GM20431 (cell line): Measurements from ENCODE around the gene ADAM20.

ENCODE experiments used
- in situ Hi-C: fragments of 300-500 bp; cut with MseI, MboI; formaldehyde crosslinking; loops from one replicate; pipeline ENCODE4 v1.15.0; 2020; ENCODE audit warnings: low sequenced_read_pairs; ENCODE audit not compliant: unreplicated experiment

Gene ADAM20

GRCh38 chr14:70473825-70474224, 61.0 kb downstream of the ADAM20 start:
- in situ Hi-C loops, result no loop called here
